Suprapubic skin (tissue), 3 donors: Measurements from ENCODE around the gene TRPM7.

Experiments
- CTCF ChIP-seq, 2 donors: fragments of 200-600 bp in 1 of 2; fragments of 450-650 bp in 1 of 2; sonication (generic) in 1 of 2; IDR thresholded peaks; one replicate each; pipeline ENCODE4 v1.5.1; 2016 to 2019; ENCODE audit warnings: antibody characterized with exemption in 2 of 2, mild to moderate bottlenecking in 1 of 2, moderate library complexity in 1 of 2
- EP300 ChIP-seq: sonication (generic); formaldehyde crosslinking; IDR thresholded peaks from one replicate; pipeline ENCODE4 v1.6.1; 2017; ENCODE audit warnings: antibody characterized with exemption

- no peak for TF ChIP-seq CTCF (IDR thresholded peaks at IDR 0.05)
- TF ChIP-seq EP300: no peak
Measured at GRCh38 chr15:50624616-50625168, 61.9 kb downstream of the TRPM7 start.
